Measurements from ENCODE around the gene MRPL42.
"Not testable (repeated sequence)": the region's sequence is repeated elsewhere in the genome, so short reads cannot be mapped to it uniquely, and the experiment has no call there.

Gene MRPL42

GRCh38 chr12:93549174-93549573 lies 81.9 kb downstream of the MRPL42 start:
- H3K36me3 ChIP-seq (ENCODE audit: control insufficient read depth, low read length), result no peaks in the 10 kb centered on the region
- no peak for TF ChIP-seq CTCF (IDR thresholded peaks at IDR 0.05; ENCODE audit: low read depth, low read length, poor library complexity, severe bottlenecking)
- TF ChIP-seq EZH2phosphoT487 (IDR thresholded peaks at IDR 0.05; ENCODE audit: borderline replicate concordance, low read length), result no peak
- no peaks in the 10 kb centered on the region for H4K20me1 ChIP-seq (ENCODE audit: control insufficient read depth, insufficient read depth, low read depth, low read length)
- no peaks in the 10 kb centered on the region for H3K79me2 ChIP-seq (ENCODE audit: control insufficient read depth, low read length)
- H3K9me2 ChIP-seq (replicated peaks; ENCODE audit: control insufficient read depth, low read length), result no peaks in the 10 kb centered on the region
- H3K27me3 ChIP-seq (ENCODE audit: control insufficient read depth, low read length), result peaks cover 14% of the 10 kb centered on the region
- no peaks in the 10 kb centered on the region for H3F3A ChIP-seq (ENCODE audit: control insufficient read depth, insufficient read depth)
- H3K27ac ChIP-seq (ENCODE audit: low read depth, low read length), result no peak overlapping the region
- no peaks in the 10 kb centered on the region for H3K9me3 ChIP-seq (ENCODE audit: control insufficient read depth, insufficient read depth, low read length)
- no peak overlapping the region for H3K4me3 ChIP-seq (ENCODE audit: low read length)
- no peak overlapping the region for H3K4me2 ChIP-seq (ENCODE audit: low read length)
- H3K4me1 ChIP-seq (ENCODE audit: control insufficient read depth, low read length), result no peaks in the 10 kb centered on the region

GRCh38 chr12:93550748-93551611 lies 83.7 kb downstream of the MRPL42 start:
- no peaks in the 10 kb centered on the region for H3K36me3 ChIP-seq (ENCODE audit: control insufficient read depth, low read length)
- no peak for TF ChIP-seq CTCF (IDR thresholded peaks at IDR 0.05; ENCODE audit: low read depth, low read length, poor library complexity, severe bottlenecking)
- TF ChIP-seq EZH2phosphoT487 (IDR thresholded peaks at IDR 0.05; ENCODE audit: borderline replicate concordance, low read length), result no peak
- no peaks in the 10 kb centered on the region for H3K9me2 ChIP-seq (replicated peaks; ENCODE audit: control insufficient read depth, low read length)
- H3K9me3 ChIP-seq (ENCODE audit: control insufficient read depth, insufficient read depth, low read length), result no peaks in the 10 kb centered on the region
- no peaks in the 10 kb centered on the region for H3K79me2 ChIP-seq (ENCODE audit: control insufficient read depth, low read length)
- H3K4me3 ChIP-seq (ENCODE audit: low read length), result no peak overlapping the region
- no peaks in the 10 kb centered on the region for H4K20me1 ChIP-seq (ENCODE audit: control insufficient read depth, insufficient read depth, low read depth, low read length)
- H3K4me1 ChIP-seq (ENCODE audit: control insufficient read depth, low read length), result no peaks in the 10 kb centered on the region
- no peak overlapping the region for H3K27ac ChIP-seq (ENCODE audit: low read depth, low read length)
- H3K27me3 ChIP-seq (ENCODE audit: control insufficient read depth, low read length), result peaks cover 9% of the 10 kb centered on the region
- H3F3A ChIP-seq (ENCODE audit: control insufficient read depth, insufficient read depth), result no peaks in the 10 kb centered on the region
- H3K4me2 ChIP-seq (ENCODE audit: low read length), result no peak overlapping the region

GRCh38 chr12:93552427-93552826 lies 85.1 kb downstream of the MRPL42 start:
- Histone ChIP-seq H3K9me2 (replicated peaks; ENCODE audit: control insufficient read depth, low read length) (no peaks in the 10 kb centered on the region), H3K4me2 (ENCODE audit: low read length) (no peak overlapping the region), H3F3A (ENCODE audit: control insufficient read depth, insufficient read depth) (no peaks in the 10 kb centered on the region), H3K27ac (ENCODE audit: low read depth, low read length) (no peak overlapping the region), H3K36me3 (ENCODE audit: control insufficient read depth, low read length) (no peaks in the 10 kb centered on the region), H3K27me3 (ENCODE audit: control insufficient read depth, low read length) (peaks cover 9% of the 10 kb centered on the region), H3K79me2 (ENCODE audit: control insufficient read depth, low read length) (no peaks in the 10 kb centered on the region), H3K9me3 (ENCODE audit: control insufficient read depth, insufficient read depth, low read length) (no peaks in the 10 kb centered on the region), H3K4me1 (ENCODE audit: control insufficient read depth, low read length) (no peaks in the 10 kb centered on the region), H4K20me1 (ENCODE audit: control insufficient read depth, insufficient read depth, low read depth, low read length) (no peaks in the 10 kb centered on the region), H3K4me3 (ENCODE audit: low read length) (no peak overlapping the region)
- TF ChIP-seq EZH2phosphoT487 (IDR thresholded peaks at IDR 0.05; ENCODE audit: borderline replicate concordance, low read length), result no peak
- TF ChIP-seq CTCF (IDR thresholded peaks at IDR 0.05; ENCODE audit: low read depth, low read length, poor library complexity, severe bottlenecking), result no peak

DNA sequence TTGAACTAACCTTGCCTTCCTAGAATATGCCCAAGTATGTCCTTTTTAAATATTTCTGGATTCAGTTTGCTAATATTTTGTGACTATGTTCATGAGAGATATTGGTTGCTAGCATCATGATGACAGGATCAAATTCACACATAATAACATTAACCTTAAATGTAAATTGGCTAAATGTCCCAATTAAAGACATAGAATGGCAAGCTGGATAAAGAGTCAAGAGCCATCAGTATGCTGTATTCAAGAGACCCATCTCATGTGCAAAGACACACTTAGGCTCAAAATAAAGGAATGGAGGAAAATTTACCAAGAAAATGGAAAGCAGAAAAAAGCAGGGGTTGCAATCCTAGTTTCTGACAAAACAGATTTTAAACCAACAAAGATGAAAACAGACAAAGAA lies 90.6 kb downstream of the MRPL42 start:
- H3K79me2 ChIP-seq (ENCODE audit: control insufficient read depth, low read length); H3K27ac ChIP-seq (ENCODE audit: low read depth, low read length); H3K4me2 ChIP-seq (ENCODE audit: low read length); H3K4me3 ChIP-seq (ENCODE audit: low read length); H3K4me1 ChIP-seq (ENCODE audit: control insufficient read depth, low read length); H3K27me3 ChIP-seq (ENCODE audit: control insufficient read depth, low read length); H3K9me3 ChIP-seq (ENCODE audit: control insufficient read depth, insufficient read depth, low read length); H3K9me2 ChIP-seq (replicated peaks; ENCODE audit: control insufficient read depth, low read length); H4K20me1 ChIP-seq (ENCODE audit: control insufficient read depth, insufficient read depth, low read depth, low read length); H3F3A ChIP-seq (ENCODE audit: control insufficient read depth, insufficient read depth); H3K36me3 ChIP-seq (ENCODE audit: control insufficient read depth, low read length): not testable (repeated sequence)

- H3K4me1 ChIP-seq (ENCODE audit: control insufficient read depth, low read length); H3K9me3 ChIP-seq (ENCODE audit: control insufficient read depth, insufficient read depth, low read length); H3K36me3 ChIP-seq (ENCODE audit: control insufficient read depth, low read length); H3K4me2 ChIP-seq (ENCODE audit: low read length); H3K4me3 ChIP-seq (ENCODE audit: low read length); H3K27ac ChIP-seq (ENCODE audit: low read depth, low read length); H3F3A ChIP-seq (ENCODE audit: control insufficient read depth, insufficient read depth); H3K27me3 ChIP-seq (ENCODE audit: control insufficient read depth, low read length); H3K9me2 ChIP-seq (replicated peaks; ENCODE audit: control insufficient read depth, low read length); H4K20me1 ChIP-seq (ENCODE audit: control insufficient read depth, insufficient read depth, low read depth, low read length); H3K79me2 ChIP-seq (ENCODE audit: control insufficient read depth, low read length): not testable (repeated sequence)
Observed at GRCh38 chr12:93558685-93559084, 91.4 kb downstream of the MRPL42 start.
